ENCODE results near the gene CNTNAP5.

CNTNAP5 gene

DNA sequence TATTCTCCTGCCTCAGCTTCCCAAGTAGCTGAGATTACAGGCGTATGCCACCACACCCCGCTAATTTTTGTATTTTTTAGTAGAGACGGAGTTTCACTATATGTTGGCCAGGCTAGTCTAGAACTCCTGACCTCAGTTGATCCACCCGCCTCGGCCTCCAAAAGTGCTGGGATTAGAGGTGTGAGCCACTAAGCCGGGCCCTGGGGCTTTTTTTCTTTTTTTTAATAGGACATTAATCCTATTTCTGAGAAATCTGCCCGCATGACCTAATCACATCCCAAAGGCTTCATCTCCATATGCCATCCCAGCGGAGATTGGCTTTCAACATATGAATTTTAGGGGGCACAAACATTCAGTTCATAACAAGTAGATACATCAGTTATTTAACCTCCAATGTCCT, 128.6 kb downstream of the CNTNAP5 start:
- H3K9me3 Mint-ChIP-seq, result no peaks in the 10 kb centered on the region
- no peaks in the 10 kb centered on the region for H3K4me1 Mint-ChIP-seq (ENCODE audit: low read depth)
- H3K36me3 Mint-ChIP-seq (ENCODE audit: low read depth), result no peaks in the 10 kb centered on the region
- no peak overlapping the region for H3K27ac Mint-ChIP-seq
- no peaks in the 10 kb centered on the region for H3K27me3 Mint-ChIP-seq
- no peak overlapping the region for H3K4me3 Mint-ChIP-seq

DNA sequence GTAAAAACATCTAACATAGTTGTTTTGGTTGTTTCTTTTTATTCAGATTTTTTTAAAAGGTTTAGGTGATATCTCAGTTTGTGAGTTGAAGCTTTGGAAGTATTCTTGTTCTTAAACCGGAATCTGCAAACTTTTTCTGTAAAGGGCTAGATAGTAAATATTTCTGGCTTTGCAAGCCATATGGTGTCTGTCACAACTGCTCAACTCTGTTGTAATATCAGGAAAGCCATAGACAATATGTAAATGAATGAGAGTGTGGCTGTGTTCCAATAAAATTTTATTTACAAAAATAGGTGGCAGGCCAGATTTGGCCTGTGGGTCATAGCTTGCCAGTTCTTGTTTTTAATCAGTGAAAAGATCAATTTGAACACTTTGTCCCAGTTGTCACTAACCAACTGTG, 134.1 kb downstream of the CNTNAP5 start:
- Mint-ChIP-seq H3K27me3 (no peaks in the 10 kb centered on the region), H3K4me3 (no peak overlapping the region), H3K4me1 (ENCODE audit: low read depth) (no peaks in the 10 kb centered on the region), H3K9me3 (peaks cover 10% of the 10 kb centered on the region), H3K27ac (no peak overlapping the region), H3K36me3 (ENCODE audit: low read depth) (no peaks in the 10 kb centered on the region)

DNA sequence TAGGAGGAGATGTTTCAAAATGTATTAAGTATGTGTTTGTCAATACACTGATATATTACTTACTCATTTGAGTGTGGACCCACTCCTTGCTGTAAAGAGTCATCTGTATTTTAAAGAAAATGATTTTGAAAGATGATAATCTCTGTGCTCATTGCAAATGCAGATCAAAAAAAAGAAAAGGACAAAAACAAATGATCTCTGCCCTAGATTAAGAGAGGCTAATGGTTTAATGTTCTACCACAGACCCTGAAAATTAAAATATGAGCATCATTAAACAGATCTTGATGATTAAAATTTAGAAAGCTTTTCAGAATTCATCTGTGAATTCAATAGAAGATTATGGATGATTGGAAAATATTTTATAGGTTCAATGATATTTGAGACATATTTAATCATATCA, 136.5 kb downstream of the CNTNAP5 start:
- Mint-ChIP-seq H3K36me3 (ENCODE audit: low read depth) (no peaks in the 10 kb centered on the region), H3K27ac (no peak overlapping the region), H3K4me3 (no peak overlapping the region), H3K9me3 (peaks cover 16% of the 10 kb centered on the region), H3K27me3 (no peaks in the 10 kb centered on the region), H3K4me1 (ENCODE audit: low read depth) (no peaks in the 10 kb centered on the region)

DNA sequence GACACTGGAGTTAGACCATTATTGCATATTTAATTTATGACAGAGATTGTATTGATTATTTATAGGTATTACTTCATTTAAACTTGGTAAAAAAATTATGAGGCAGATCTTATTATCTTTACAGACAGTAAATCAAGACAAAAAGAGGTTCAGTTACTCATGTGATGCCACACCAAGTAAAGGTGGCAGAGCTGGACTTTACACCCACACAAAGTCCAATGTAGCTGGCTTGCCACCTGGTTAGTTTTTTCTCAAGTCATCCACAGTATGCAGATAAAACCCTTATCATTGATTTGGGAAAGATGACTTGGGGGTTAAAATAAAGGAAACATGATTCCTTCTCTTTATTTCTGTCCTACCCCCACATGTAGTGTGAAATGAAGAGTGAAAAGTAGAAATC, 137.2 kb downstream of the CNTNAP5 start:
- no peak overlapping the region for H3K4me3 Mint-ChIP-seq
- no peak overlapping the region for H3K27ac Mint-ChIP-seq

DNA sequence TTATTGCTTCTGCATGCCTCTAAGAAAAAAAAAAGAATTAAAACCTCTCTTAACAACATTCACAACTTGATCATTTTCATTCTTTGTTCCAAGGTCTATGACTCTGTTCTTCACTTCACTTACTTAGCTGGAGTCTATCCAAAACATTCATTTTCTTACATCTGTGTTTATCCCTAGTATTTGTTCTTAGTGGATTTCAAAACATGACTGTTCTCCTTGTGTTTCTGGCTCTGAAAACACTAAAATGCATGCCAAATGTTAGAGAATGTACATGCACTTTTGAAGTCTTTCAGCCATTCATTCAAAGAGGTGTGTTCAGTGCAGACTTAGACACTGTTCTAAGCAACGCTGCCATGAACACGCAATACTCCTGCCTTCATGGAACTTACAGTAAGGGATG, 138.8 kb downstream of the CNTNAP5 start:
- Mint-ChIP-seq H3K36me3 (ENCODE audit: low read depth) (no peaks in the 10 kb centered on the region), H3K4me1 (ENCODE audit: low read depth) (no peaks in the 10 kb centered on the region), H3K4me3 (no peak overlapping the region), H3K27me3 (no peaks in the 10 kb centered on the region), H3K9me3 (peaks cover 16% of the 10 kb centered on the region), H3K27ac (no peak overlapping the region)

More for the DNA sequence above, 137.2 kb downstream of the CNTNAP5 start:
- H3K27me3 Mint-ChIP-seq, result no peaks in the 10 kb centered on the region
- no peaks in the 10 kb centered on the region for H3K36me3 Mint-ChIP-seq (ENCODE audit: low read depth)
- H3K9me3 Mint-ChIP-seq, result peaks cover 16% of the 10 kb centered on the region
- H3K4me1 Mint-ChIP-seq (ENCODE audit: low read depth), result no peaks in the 10 kb centered on the region

DNA sequence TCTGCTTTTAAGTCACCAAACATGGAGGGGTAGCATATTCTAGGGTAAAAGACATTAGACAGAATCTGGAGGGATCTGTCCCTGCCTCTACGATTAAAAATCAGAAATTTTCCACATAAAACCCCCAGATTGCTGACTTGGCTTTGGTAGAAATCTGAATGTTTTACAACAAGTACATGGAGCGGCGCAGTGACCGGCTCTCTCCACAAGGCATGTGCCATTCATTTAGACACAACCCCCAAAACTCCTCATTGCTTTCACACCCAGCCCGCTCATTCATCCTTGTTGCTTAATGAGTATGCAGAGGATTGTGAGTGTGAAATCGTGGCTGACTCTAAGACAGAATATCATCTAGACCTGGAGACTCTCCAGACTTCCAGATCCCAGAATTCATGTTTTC, 140.6 kb downstream of the CNTNAP5 start:
- Mint-ChIP-seq H3K9me3 (peaks cover 16% of the 10 kb centered on the region), H3K27ac (no peak overlapping the region), H3K27me3 (no peaks in the 10 kb centered on the region), H3K4me1 (ENCODE audit: low read depth) (no peaks in the 10 kb centered on the region), H3K4me3 (no peak overlapping the region), H3K36me3 (ENCODE audit: low read depth) (no peaks in the 10 kb centered on the region)

DNA sequence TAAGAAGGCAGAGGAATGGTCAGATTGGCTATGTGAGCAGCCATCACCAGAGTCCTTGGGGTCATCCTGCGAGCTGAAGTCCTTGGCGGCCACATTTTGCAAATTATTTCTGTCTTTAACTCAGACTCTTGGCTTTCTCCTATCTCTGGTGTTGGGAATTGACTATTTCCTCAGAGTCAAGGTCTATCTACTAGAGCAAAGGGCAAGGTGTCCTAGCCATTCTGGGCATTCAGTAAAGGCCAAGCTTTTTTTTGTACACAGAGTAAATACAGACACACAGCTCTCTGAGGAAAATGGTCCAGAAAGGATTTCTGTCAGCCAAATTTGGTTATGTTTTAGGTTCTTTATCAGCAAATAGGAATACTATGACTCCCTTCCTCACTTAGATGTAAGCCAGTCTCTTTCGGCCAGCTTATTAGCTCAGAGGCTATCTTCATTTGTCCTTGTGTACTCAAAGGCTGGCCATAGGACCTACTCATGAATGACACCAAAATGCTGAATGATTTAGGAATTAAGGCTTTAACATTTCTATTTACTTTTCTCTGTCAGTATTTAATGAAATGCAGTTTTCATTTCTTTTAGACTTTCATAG, 146.5 kb downstream of the CNTNAP5 start:
- no peaks in the 10 kb centered on the region for H3K27me3 Mint-ChIP-seq
- no peak overlapping the region for H3K4me3 Mint-ChIP-seq
- H3K27ac Mint-ChIP-seq, result no peak overlapping the region
- H3K4me1 Mint-ChIP-seq (ENCODE audit: low read depth), result no peaks in the 10 kb centered on the region
- H3K9me3 Mint-ChIP-seq, result peaks cover 10% of the 10 kb centered on the region
- H3K36me3 Mint-ChIP-seq (ENCODE audit: low read depth), result no peaks in the 10 kb centered on the region

DNA sequence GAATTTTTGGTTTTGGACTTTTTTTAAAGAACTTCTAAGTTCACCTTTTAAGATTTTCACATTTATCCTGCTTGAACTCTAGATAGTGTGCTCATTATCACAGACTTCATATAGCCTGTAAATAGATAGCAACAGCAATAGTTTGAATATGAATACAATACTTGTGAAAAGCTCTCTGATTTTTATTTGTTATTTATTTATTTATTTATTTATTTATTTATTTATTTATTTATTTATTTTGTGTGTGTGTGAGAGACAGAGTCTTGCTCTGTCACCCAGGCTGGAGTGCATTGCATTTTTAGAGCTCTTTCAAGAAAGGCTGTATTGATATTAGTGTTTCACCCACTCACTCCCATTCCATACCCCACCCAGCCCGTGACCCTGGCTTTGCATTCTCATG, 153.6 kb downstream of the CNTNAP5 start:
- Mint-ChIP-seq H3K27me3 (no peaks in the 10 kb centered on the region), H3K4me3 (no peak overlapping the region), H3K36me3 (ENCODE audit: low read depth) (no peaks in the 10 kb centered on the region), H3K4me1 (ENCODE audit: low read depth) (no peaks in the 10 kb centered on the region), H3K27ac (no peak overlapping the region), H3K9me3 (peaks cover 19% of the 10 kb centered on the region)

DNA sequence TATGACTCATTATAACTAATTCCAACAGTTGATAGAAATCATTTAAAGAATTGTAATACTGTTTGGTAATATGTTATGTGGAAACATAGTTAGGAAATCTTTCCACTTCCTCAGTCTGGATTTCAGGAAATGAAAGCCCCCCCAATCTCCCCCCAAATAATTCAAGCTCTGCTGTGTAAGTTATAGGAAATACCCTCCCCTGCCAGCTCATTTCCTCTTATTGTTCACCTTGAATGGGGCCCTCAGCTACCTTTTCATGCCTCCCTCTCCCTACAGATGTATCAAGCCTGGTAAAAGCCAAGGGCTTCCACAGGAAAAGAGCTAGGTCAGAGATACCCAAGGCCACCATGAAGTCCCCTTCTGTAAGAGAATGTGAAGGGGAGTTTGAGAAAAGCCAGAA, 155.5 kb downstream of the CNTNAP5 start:
- Mint-ChIP-seq H3K36me3 (ENCODE audit: low read depth) (no peaks in the 10 kb centered on the region), H3K27me3 (no peaks in the 10 kb centered on the region), H3K4me1 (ENCODE audit: low read depth) (no peaks in the 10 kb centered on the region), H3K9me3 (peaks cover 19% of the 10 kb centered on the region), H3K27ac (no peak overlapping the region), H3K4me3 (no peak overlapping the region)

DNA sequence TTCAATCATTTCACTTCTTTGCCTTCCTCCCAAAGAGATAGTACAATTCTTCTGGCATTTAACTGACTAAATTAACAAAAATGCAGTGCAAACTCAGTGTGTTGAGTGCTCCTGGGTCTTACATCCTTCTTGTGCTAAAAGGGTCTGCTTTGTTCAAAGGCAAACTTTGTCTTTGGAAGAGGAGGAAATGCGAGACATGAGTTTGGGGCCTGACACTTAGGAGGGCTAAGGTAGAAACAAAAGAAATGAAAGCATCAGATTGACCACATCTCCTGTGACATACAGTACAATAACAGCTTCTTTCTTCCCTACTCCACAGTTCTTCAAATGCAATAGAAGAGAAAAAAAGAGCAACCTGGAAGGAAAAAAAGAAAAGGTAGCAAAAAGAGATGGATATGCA, 161.7 kb downstream of the CNTNAP5 start:
- Mint-ChIP-seq H3K4me1 (ENCODE audit: low read depth) (no peaks in the 10 kb centered on the region), H3K36me3 (ENCODE audit: low read depth) (no peaks in the 10 kb centered on the region), H3K4me3 (no peak overlapping the region), H3K27ac (no peak overlapping the region), H3K27me3 (no peaks in the 10 kb centered on the region), H3K9me3 (peaks cover 13% of the 10 kb centered on the region)

DNA sequence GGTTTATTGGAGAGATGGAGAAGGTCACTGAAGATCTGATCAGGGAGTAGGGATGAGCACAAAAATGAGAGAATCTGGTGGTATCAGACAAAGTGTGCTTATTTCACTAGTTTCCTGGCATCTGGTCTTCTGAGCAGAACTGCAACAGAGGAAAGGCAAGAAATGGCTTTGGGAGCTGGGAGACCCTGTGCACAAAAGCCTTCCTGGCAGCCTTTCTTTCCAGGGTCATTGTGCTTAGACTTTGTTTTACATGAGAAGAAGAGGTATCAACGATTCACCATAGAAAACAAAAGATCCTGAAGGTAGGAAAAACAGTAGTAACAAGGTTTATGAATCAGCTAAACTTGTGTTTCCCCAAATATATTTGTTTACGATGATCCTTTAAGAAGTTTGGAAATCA, 162.9 kb downstream of the CNTNAP5 start:
- Mint-ChIP-seq H3K9me3 (peaks cover 5% of the 10 kb centered on the region), H3K27ac (no peak overlapping the region), H3K36me3 (ENCODE audit: low read depth) (no peaks in the 10 kb centered on the region), H3K4me3 (no peak overlapping the region), H3K4me1 (ENCODE audit: low read depth) (no peaks in the 10 kb centered on the region), H3K27me3 (no peaks in the 10 kb centered on the region)

DNA sequence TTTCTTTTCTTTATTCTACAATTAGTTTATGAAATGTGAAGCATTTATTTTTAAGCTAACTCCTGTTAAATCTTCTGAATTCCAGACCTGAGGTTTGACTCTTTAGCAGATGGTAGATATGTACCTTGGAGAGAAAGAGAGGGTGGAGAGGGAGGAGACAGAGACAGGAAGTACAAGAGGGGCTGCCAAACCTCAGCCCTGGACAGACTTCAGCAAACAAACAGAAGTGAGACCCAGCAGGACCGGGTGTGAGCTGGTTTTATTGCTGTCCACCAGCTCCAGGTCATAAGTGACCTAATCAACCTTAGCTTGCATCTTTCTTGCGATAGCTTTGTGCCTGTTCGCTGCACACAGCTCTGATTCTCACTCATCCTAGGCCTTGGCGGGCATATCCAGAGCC, 168.6 kb downstream of the CNTNAP5 start:
- H3K9me3 Mint-ChIP-seq, result peaks cover 4% of the 10 kb centered on the region
- no peak overlapping the region for H3K4me3 Mint-ChIP-seq
- H3K27me3 Mint-ChIP-seq, result no peaks in the 10 kb centered on the region

DNA sequence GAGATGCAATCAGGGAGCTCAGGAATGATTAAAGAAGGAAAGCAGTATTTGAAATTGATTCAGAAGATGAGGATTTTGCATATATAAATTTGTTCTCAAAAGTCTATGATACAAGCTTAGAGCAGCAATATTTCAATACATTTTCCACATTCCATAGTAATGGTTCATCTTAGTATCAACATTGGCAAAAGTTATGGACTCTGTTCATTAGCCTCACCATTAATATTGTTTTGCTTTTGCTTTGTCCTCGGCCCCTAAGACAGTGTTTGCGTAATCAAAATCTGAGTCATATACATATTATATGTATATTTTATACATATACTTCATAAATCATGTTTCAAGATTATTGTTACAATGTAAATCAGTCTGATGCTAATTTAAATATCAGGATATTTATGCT, 176.6 kb downstream of the CNTNAP5 start:
- H3K36me3 Mint-ChIP-seq (ENCODE audit: low read depth), result no peaks in the 10 kb centered on the region
- H3K4me1 Mint-ChIP-seq (ENCODE audit: low read depth), result no peaks in the 10 kb centered on the region
- no peak overlapping the region for H3K4me3 Mint-ChIP-seq
- peaks cover 8% of the 10 kb centered on the region for H3K9me3 Mint-ChIP-seq
- H3K27ac Mint-ChIP-seq, result no peak overlapping the region
- no peaks in the 10 kb centered on the region for H3K27me3 Mint-ChIP-seq

More for the DNA sequence above, 168.6 kb downstream of the CNTNAP5 start:
- H3K36me3 Mint-ChIP-seq (ENCODE audit: low read depth), result no peaks in the 10 kb centered on the region
- H3K4me1 Mint-ChIP-seq (ENCODE audit: low read depth), result no peaks in the 10 kb centered on the region
- H3K27ac Mint-ChIP-seq, result no peak overlapping the region

DNA sequence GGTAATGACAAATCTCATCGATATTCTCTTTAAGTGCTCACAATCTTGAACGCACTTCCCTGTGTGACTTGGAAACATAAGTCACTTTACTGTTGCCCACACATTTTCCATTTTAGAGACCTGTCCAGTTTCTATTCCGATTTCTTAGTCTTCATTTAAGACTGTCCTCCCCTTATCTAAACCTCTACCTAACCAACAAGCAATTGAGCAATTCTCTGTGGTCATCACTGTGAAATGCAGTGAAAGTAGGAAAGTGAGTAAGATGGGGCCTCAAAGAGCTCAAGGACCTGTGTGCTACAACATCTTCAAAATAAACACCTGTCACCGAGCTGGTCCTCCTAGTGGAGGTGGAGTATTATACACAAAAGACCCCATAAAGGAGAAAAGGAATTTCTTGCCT, 184.4 kb downstream of the CNTNAP5 start:
- Mint-ChIP-seq H3K4me1 (ENCODE audit: low read depth) (no peaks in the 10 kb centered on the region), H3K36me3 (ENCODE audit: low read depth) (no peaks in the 10 kb centered on the region), H3K9me3 (peaks cover 7% of the 10 kb centered on the region), H3K27ac (no peak overlapping the region), H3K27me3 (no peaks in the 10 kb centered on the region), H3K4me3 (no peak overlapping the region)

DNA sequence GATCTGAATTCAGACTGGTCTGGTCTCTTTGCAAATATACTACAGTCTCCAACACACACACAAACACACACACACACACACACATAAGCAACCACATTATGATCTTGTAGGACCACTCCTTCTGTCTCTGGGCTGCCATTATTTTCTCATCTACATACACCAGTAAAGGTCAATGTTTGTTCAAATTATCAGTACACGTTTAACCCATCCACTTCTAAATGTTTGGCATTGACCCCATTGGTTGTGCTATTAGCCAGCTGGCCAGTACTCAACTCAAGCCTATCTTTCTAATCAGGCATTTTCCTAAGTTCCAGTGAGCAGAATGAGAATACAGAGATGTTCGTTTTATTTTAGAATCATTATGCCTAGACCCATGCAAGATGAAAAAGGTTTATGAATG, 186.4 kb downstream of the CNTNAP5 start:
- Mint-ChIP-seq H3K27me3 (no peaks in the 10 kb centered on the region), H3K9me3 (peaks cover 5% of the 10 kb centered on the region), H3K4me1 (ENCODE audit: low read depth) (no peaks in the 10 kb centered on the region), H3K36me3 (ENCODE audit: low read depth) (no peaks in the 10 kb centered on the region), H3K4me3 (no peak overlapping the region), H3K27ac (no peak overlapping the region)

DNA sequence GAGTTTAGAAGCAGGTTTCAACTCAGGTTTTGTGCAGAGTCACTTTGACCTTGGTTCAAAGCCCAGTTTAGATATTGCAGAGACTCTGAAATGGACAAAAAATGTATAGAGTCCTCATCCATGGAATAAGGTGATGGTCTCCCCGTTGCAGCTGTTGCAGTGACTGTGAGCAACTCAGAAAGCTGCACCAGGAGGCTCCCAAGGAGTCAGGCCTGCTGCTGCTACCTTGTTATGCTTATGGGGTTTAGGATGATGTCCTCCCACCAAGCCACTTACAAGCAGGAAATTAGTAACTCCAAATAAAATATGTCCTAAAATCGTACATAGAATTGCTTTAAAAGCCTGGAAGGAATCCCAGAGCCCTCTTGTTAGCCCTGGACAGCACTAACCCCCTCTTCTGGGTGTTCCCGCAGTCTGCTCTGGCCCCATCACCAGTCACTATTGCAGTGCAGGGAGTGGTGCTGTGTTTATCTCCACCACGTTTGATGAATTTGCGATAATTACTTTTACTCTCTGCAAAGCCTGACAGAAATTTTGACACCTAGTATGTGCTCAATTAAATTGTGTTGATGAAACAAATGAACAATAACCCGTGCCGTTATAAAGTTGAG, 189.0 kb downstream of the CNTNAP5 start:
- Mint-ChIP-seq H3K27ac (no peak overlapping the region), H3K9me3 (peaks cover 9% of the 10 kb centered on the region), H3K36me3 (ENCODE audit: low read depth) (no peaks in the 10 kb centered on the region), H3K27me3 (no peaks in the 10 kb centered on the region), H3K4me1 (ENCODE audit: low read depth) (no peaks in the 10 kb centered on the region), H3K4me3 (no peak overlapping the region)
